BJ (cell line): Measurements from ENCODE around the gene TMEFF2. TPM values are rescaled to one million over a fixed set of nuclear protein-coding genes. Genes with fewer than 3 reads are reported as not detected.

ENCODE experiments used
- CTCF ChIA-PET: fragments of 350-600 bp; formaldehyde crosslinking; extraction: SDS; loops from one replicate; lab custom pipeline; 2021; ENCODE audit warnings: antibody characterized with exemption, inconsistent platforms; lab: Yijun Ruan, JAX
- POLR2A ChIA-PET: fragments of 300-600 bp; sonication (Branson Sonifier 250); formaldehyde crosslinking; extraction: SDS; loops from one replicate; lab custom pipeline; 2021; ENCODE audit warnings: antibody characterized with exemption; lab: Charles Lee
- DNase-seq: peaks from one replicate; pipeline ENCODE4 v3.0.0-alpha.2; 2011; ENCODE audit warnings: low read depth
- H3K27me3 ChIP-seq: 2 replicates; pipeline ENCODE4 v1.6.0; 2011; ENCODE audit warnings: low read length; ENCODE audit not compliant: control insufficient read depth, insufficient read depth
- H3K36me3 ChIP-seq: 2 replicates; pipeline ENCODE4 v1.5.1; 2011; ENCODE audit warnings: low read length; ENCODE audit not compliant: control insufficient read depth, insufficient read depth
- H3K4me3 ChIP-seq: 2 replicates; pipeline ENCODE4 v1.5.1; 2011; ENCODE audit warnings: low read depth, mild to moderate bottlenecking, control low read depth, low read length
- CTCF ChIP-seq: IDR thresholded peaks from 2 replicates; pipeline ENCODE4 v1.5.1; 2011; ENCODE audit warnings: low read depth, mild to moderate bottlenecking, control low read depth, inconsistent platforms, low read length, moderate library complexity; ENCODE audit not compliant: insufficient read depth
- polyA plus RNA-seq: library from polyadenylated mRNA; depleted of rRNA; stranded (reverse); fragments of >200 nt; gene quantifications from 2 replicates; pipeline ENCODE4 v1.2.3, GENCODE V29; 2011

TMEFF2 gene
- polyA plus RNA-seq, 1 experiment = 0.33 TPM

- Histone ChIP-seq H3K36me3 (no peaks in the 10 kb centered on the region), H3K4me3 (no peak overlapping the region), H3K27me3 (no peaks in the 10 kb centered on the region)
- ChIA-PET CTCF (no interaction called here), POLR2A (no interaction called here)
- no peak for TF ChIP-seq CTCF
- no peak for DNase-seq
These were observed 240.3 kb downstream of the TMEFF2 start for GRCh38 chr2:191954451-191954850.

GRCh38 chr2:191952515-191953270 lies 242.0 kb downstream of the TMEFF2 start:
- CTCF ChIA-PET = no interaction called here
- TF ChIP-seq CTCF = no peak
- no peak for DNase-seq
- H3K27me3 ChIP-seq = no peaks in the 10 kb centered on the region
- H3K36me3 ChIP-seq = no peaks in the 10 kb centered on the region
- POLR2A ChIA-PET = no interaction called here
- H3K4me3 ChIP-seq = no peak overlapping the region

- Histone ChIP-seq H3K27me3 (no peaks in the 10 kb centered on the region), H3K4me3 (no peak overlapping the region), H3K36me3 (no peaks in the 10 kb centered on the region)
- POLR2A ChIA-PET = no interaction called here
- no peak for DNase-seq
- TF ChIP-seq CTCF = no peak
- CTCF ChIA-PET = no interaction called here
These were observed 242.9 kb downstream of the TMEFF2 start for GRCh38 chr2:191951832-191952231.

GRCh38 chr2:191951376-191951775 lies 243.4 kb downstream of the TMEFF2 start:
- Histone ChIP-seq H3K36me3 (no peaks in the 10 kb centered on the region), H3K27me3 (no peaks in the 10 kb centered on the region), H3K4me3 (no peak overlapping the region)
- DNase-seq = no peak
- CTCF ChIA-PET = no interaction called here
- POLR2A ChIA-PET = no interaction called here
- TF ChIP-seq CTCF = no peak

GRCh38 chr2:191950132-191950874 lies 244.4 kb downstream of the TMEFF2 start:
- TF ChIP-seq CTCF = no peak
- CTCF ChIA-PET = no interaction called here
- Histone ChIP-seq H3K4me3 (no peak overlapping the region), H3K27me3 (no peaks in the 10 kb centered on the region), H3K36me3 (no peaks in the 10 kb centered on the region)
- no peak for DNase-seq
- POLR2A ChIA-PET = no interaction called here
